Hindlimb muscle (tissue), 1 donor: ENCODE data around the gene BLOC1S4. TPM values are rescaled to one million over a fixed set of nuclear protein-coding genes. Genes with fewer than 3 reads are reported as not detected.
A peak's percentile ranks its signal among the peaks of the same experiment; 100 is the strongest.

ENCODE experiments used
- DNase-seq: peaks from one replicate; pipeline ENCODE4 v3.0.0-alpha.2; 2013
- polyA plus RNA-seq: library from polyadenylated mRNA; unstranded; fragments of 120-200 nt; gene quantifications from one replicate; pipeline ENCODE4 v1.2.1, GENCODE V29; 2013; ENCODE audit not compliant: insufficient read length

Gene BLOC1S4
- polyA plus RNA-seq, 1 donor = 8.5 TPM

DNA sequence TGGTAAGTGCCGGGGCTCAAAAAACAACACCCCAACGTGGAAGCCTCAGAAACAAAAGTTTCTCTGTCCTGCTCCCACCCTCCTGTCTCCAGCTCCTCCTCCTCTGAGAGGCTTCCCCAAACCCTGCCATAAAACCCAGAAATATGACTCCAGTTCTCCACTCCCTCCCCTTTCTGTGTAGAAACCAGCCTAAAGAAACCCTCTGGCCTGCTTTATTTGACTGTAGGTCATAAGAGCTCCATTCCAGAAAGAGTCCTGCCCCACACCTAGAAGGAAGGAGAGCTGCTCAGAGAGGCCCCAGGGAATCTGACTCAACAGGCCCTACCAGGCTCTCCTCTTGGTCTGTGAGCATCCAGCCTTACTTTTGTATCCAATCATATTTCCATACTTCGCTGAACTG is 23.2 kb upstream of the BLOC1S4 start:
- no peak for DNase-seq

DNA sequence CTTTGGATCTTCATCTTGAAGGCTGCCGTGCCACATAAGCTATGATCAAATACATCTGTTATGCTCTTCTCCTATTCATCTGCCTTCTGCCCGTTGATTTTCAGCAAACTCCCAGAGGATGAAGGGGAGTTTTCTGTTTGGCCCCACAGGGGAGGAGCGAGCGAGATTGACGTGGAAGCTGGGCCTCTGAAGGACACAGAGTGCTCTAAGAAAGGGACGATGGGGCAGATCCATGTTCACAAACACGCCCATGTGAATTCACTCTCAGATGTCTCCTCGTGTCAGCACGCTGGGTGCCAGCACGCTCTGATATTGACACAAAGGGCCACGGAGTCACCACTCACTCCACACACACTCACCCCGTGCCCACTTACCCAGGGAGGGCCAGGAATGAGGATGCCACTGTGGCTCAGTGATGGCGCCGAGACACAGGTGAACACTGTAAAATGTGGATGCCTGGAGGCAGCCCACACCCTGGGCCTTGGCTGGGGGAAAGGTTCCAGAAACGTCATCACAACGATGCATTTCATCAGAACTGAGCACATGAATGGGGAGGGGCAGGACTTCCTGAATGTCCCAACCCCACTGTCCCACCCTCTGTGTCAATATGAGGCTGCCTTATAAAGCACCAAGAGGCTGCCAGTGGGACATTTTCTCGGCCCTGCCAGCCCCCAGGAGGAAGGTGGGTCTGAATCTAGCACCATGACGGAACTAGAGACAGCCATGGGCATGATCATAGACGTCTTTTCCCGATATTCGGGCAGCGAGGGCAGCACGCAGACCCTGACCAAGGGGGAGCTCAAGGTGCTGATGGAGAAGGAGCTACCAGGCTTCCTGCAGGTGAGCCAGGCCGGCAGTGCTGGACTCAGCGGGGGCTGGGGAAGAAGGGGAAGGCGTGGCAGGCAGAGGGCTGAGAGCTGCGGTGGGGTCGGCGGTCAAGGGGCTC is 22.5 kb upstream of the BLOC1S4 start, which contains the start of gene S100P:
TSS of gene S100P (plus strand) at position 648 of the 946 bp plus-strand sequence. CDS start at position 703, 55 bp downstream.
- no peak for DNase-seq

DNA sequence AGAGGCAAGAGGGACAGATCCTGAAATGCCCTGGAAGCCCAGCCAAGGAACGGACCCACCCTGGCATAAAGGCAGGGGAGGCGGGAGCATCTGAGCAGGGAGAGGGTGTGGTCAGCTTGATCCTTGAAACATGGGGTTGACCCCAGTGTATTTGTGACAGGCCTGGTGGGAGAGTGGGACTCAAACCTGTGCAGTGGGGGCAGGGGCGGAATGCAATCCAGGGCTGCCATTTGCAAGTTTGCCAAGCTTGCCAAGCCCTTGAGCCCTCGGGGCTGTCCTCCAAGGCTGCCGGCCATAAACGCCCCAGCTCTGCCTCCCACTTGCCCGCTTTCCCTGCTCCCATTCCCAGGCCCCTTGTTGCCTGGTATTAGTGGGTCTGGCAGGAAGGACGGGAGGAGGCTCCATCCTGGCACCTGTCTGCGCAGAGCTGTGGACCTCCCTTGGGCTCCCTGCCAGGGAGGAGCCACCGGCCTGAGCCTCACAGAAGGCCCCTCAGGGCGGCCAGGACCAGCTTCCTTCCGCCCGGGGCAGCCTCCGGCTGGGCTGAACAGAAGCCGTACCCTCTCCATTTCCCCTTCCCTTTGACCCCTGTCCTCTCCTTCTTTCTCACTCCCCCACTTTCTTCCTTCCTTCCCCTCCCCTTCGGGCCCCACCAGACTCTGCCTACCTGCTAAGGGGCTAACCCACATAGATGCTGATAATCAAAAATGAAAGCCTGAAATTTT is 21.6 kb upstream of the BLOC1S4 start:
- DNase-seq = no peak

DNA sequence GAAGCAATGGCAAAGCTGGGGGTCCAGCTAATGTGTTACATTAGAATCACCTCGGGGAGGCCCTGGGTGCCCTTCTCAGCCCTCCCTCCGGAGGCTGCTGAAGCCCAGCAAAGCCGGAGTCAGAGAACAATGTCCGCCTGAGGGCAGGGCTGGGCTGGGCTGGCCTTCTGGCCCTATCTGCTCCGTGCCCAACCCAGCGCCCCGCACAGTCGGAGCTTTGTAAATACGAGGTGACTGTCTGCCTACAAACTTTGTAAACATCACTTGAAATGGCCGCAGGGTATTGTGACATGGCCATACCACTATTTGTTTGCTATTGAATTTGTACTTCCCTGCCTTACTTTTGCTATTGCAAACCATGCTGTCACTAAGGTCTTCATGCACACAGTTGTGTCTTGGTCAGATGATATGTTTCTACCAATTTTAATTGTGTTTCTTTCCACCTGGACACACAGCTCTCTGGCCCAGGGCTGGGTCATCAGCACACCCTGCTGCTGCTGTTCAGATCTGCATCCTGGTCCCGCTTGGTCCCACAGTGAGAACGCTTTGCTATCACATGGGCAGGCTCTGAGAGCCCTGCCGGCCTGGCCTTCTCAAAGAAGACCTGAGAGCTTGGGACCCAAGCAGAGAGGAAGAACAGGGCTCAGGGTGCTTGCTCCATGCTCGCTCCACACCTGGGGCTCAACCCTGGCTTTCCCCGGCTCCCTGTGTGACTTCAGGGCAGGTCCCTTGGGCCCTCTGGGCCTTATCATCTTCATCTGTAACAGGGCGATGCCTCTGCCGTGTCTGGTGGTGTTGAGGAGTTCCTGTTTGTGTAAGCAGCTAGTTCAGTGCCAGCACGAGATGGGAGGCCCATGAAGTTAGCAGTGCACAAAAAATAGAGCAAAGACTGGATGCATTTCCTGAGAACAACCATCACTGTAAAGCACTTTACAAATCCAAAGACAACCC is 20.0 kb upstream of the BLOC1S4 start:
- no peak for DNase-seq

DNA sequence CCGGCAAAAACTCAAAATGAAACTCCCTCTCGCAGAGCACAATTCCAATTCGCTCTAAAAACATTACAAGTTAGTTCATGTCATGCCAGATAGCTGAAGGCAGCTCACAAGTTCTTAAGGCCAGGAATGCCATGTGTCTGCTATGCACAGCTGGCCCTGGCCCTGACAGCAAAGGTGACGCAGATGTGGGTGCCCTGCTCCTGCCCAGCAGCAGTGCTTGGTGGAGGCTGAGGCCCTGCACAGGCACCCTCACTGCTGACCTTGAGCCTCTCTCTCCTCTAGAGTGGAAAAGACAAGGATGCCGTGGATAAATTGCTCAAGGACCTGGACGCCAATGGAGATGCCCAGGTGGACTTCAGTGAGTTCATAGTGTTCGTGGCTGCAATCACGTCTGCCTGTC is 19.4 kb upstream of the BLOC1S4 start:
- DNase-seq = no peak

DNA sequence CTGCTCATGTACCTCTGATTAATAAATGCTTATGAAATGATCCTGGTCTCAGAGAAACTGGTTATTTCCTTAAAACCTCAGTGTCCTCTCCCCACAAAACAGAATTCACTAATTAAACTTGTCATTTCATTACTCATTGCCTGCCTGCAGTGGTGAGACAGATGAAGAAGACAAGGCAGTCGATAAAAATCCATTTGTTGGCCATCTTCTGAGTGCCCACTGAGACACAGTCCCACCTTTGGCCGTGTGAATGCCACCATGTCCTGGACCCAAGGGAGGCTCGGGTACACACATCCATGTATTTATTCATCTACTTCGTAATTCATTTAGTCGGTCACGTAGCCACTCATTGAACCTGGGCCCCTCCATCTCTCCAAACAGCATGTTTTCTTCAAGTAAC is 18.8 kb upstream of the BLOC1S4 start:
- no peak for DNase-seq

DNA sequence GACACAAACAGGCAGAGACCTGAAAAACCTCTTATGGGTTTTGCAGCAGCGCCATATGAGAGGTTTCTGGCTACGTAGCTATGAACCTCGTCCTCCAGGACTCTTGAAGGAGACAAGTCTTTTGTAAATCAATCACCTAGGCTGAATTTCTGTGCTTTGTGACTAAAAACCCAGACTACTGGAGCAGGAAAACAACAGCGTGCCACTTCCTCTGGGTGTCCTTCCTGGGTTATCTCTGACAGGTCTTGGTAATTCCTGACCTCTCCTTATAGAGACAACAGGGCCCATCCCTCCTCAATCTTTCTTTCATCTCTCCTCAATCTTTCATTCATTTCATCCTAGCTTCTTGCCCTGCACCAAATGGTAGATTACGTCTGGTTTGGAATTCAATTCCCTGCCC is 16.6 kb upstream of the BLOC1S4 start:
- no peak for DNase-seq

DNA sequence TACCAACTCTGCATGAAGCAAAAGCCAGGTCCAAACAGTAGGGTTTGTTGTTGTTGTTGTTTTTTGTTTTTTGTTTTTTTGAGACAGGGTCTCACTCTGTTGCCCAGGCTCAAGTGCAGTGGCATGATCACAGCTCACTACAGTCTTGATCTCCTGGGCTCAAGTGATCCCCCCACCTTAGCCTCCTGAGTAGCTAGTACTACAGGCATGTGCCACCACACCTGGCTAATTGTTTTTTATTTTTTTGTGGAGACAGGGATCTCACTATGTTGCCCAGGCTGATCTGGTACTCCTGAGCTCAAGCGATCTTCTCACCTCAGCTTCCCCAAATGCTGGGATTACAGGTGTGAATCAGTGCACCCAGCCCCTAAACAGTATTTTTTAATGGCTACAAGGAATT is 16.1 kb upstream of the BLOC1S4 start:
- no peak for DNase-seq

DNA sequence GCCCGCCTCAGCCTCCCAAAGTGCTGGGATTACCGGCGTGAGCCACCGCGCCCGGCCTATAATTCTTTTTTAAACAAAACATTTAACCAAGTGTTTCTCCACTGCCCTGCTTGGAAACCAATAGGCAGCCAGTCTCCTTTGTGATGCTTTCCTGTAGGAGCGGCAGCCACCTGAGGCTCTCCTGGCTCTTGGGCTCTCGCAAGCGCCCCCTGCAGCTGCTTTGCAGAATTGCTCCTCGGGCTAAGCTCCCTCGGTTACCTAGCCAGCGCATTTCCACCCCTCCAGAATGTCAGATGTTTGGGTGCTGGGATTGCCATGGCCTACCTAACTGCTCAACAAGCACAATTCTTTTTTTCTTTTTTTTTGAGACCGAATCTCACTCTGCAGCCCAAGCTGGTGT is 14.6 kb upstream of the BLOC1S4 start:
- DNase-seq = no peak

DNA sequence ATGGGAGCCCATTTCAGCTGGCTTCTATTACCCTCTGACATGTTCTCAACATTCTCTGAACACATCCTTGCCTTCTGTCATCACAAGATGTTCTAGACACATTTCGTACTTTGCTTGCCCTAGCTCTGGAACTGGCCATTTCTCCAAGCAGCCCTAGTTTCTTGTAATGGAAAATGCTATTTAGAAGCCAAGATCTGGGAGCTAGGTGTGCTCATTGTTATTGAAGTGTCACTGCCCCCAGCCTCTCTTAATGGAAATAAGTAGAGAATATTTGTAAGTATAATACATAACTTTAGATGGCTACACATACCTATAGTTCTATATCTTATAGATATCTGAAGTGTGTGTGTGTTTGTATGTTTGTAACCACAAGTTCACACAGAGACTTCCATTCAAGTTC is 13.2 kb upstream of the BLOC1S4 start:
- no peak for DNase-seq

DNA sequence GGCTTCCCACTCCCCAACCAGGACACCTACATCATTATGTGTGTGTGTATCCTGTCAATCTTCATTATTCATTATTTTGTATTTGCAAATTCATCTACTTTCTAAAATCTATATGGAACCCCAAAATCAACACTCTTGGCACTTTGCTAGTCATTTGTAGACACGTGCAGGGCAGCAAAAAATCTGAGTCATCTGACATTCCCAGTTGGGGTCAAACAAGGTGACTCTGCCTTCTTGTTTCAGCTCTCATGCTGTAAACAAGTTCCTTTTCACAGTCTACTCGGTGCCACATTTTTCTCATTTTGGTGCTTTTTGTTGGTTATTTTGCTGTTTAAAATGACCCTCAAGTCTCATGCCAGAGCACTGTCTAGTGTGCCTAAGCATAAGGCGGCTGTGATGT is 12.2 kb upstream of the BLOC1S4 start:
- no peak for DNase-seq

DNA sequence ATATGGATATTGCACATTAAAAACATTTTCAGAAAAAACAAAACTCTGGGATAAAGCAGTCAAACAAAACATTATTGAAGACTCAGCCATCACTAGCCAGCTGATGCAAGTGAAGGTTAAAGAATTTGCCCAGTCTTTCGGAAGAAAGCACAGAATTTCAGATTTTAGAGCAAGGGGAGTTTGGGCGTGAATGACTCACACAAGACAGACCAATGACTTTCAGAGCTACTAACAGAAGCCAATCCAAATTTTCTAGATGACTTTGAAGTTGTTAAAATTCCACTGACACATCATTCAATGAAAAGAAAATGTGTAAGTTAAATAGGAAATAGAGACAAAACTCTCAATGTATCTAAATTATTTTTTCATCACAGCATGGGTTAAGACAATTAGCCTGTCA is 10.3 kb upstream of the BLOC1S4 start:
- no peak for DNase-seq

DNA sequence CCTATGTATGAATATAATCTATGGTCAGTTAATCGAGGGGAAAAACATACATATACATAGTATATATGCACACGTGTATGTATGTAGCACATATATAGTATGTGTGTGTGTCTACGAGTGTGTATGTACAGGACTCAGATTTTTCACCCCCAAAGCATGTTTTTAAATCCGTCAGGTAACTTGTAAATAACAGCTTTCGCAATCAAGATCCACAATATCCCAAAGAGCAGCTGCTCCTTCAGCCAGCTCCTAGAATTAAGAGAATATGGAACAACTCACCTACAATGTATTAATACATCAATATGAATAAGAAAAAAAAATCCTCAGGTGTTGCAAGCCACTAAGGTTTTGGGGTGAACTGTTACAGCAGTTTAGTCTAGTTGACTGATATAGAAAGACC is 9.8 kb upstream of the BLOC1S4 start:
- no peak for DNase-seq

DNA sequence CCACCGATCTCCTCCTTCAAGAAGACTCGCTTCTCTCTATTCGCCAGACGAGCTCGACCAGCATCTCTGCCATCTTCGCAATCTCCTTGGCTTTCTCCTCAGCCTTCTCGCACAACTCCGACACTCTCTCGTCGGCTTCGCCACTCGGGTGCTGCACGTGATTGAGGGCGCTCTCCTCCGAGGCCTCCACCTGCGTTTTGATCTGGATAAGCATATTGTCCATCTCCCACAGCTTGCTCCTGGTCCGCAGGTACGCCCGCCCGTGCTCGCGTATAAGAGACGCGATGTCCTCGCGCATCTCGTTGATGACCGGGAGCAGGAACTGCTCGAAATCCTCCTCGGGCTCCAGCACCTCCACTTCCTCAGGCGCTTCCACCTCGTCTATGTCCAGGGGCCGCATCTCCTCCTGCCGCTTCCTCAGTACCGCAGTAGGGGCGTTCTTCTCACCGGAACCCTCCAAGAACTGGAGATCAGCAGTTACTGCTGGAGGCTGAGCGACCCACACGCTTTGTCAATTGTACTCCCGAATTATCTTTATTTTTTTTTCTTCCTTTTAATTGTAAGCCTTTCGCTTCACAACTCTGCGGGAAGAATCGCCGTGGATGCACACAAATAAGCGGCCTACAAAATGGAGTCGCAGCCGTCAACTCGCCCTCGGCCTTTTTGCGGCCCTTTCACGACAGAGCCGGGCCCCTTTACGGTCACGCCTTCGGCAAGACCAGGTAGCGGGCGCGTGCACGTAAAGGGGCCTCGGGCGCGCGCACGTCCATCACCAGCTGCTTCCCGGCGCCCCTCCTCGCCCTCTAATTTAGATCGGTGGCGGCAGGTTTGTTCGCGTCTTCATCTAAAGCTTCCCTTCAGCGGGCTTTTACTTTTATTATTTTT is 6.5 kb upstream of the BLOC1S4 start, which contains the start of gene MRFAP1L1:
TSS of gene MRFAP1L1 (minus strand) at position 636 of the 885 bp plus-strand sequence. CDS start at position 400, 236 bp downstream.
- peak; percentile 97 for DNase-seq

DNA sequence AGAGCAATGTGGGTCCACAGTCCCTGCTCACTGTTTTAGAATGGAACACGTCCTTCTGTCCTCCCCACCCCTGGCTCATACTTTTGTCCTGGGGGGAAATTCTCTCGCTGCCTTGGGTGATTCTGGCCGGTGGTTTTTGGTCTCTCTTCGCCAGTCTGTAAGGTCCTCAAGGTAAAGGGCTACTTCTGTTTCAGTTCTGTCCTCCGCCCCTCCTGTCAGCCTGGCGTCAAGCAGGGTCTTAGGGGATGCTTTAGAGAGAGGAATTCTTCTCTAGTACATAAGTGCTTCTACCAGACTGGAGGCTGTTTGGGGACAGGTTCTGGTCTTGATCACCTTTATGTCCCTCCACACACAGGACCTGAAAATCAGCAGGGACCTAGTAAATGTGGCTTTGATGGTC is 5.7 kb upstream of the BLOC1S4 start:
- DNase-seq = no peak

DNA sequence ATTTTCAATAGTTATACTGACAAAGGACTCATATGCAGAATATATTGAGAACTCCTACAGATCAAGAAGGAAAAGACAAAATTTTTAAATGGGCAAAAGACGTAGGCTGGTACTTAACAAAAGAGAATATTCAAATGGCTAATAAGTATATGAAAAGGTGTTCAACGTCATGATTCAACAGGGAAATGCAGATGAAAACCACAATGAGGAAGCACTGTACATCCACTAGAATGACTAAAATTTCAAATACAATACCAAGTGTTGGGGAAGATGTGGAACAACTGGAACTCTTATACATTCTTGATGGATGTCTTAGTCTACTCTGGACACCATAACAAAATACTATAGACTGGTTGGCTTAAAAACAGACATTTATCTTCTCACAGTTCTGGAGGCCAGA is 5.0 kb upstream of the BLOC1S4 start:
- no peak for DNase-seq

DNA sequence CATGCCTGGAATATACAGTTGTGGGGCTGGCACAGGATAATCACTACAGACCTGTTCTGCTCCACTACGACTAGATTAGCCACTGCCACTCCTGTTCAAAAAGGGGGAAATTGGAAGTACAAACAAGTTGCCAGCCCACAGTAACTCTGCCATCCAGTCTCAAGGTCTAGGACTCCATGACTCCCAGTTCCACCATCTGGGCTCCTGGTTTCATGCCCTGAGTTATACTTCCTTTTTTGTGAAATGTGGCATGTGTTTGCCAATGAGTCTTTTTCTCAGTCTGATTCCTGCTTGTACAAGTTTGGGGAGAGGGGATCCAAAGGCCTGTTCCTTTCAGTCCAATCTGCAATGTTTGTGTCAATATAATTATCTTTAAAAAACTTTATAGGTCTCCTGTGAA is 1.0 kb upstream of the BLOC1S4 start:
- no peak for DNase-seq

DNA sequence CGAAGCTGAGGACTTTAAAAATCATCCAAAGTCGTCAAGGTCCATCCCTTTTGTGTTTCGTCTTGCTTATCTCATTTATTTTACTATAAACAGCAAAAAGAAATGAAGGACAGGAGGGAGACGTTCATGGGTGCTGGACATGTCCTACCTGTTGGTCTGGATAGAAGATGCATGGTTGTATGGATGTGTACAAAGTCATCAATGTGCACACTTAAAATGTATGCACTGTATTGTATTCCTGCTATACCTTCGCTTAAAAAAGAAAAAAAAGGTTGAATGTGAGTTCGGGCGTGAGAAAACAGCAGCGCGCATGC is 313 bp upstream of the BLOC1S4 start:
- no peak for DNase-seq

DNA sequence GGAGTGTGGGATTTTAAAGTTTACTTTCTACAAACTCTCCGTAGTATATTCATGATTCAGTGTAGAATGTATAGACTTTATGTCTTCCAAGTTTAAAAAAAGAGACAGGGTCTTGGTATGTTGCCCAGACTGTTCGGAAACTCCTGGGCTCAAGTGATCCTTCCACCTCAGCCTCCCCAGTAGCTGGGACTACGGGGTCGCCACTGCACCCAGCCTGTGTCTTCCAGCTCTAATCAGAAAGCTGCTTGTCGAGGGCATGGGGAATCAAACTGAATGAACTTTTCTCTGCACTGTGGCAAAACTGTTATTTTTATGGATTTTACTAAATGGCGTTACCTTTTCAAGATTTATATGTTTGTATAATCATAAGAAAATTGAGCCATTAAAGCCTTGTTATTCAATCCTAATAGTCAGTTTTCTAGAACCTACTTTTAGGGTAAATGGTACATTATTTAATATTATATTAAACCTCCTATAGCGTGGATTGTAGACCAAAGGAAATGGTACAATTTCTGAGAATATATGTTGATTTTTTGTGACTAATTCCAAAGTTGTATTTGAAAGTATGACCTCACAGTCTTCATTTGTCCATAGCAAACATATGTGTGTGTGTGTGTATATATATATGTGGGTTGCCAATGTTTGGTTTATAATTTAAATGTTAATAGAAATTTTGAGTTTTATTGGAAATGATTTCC is 1.1 kb downstream of the BLOC1S4 start:
- DNase-seq = no peak

DNA sequence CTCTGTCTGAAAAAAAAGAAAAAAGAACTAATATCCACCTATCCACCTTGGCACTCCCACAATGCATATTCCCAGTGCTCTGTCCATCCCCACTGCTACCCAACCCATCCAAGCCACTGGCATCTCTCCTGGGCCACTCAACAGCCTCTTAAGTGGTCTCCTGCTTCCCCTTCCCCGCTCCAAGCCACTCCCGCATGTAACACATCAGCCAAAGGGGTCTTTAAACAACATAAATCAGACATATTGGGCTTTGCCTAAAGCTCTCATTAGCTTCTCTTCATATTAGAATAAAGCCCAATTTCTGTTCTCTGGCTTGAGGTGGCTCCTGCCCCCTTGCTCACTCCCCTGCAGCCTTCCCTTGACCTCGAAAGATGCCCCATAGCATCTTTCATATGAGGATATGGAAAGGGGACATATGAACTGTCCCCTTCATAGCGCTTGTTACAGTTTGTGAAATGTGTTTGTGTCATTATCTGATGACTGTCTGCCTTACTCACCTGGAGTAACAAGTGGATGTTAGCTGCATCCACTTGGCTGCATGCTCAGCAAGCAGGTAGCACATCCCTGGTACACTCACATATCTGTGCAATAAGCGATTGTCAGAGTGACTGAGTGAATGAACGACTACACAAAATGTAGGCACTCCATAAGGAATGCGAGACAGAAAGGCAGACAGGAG is 3.1 kb downstream of the BLOC1S4 start:
- DNase-seq = no peak
